ENCODE data around the gene OR6M1.

OR6M1 gene

GRCh38 chr11:123762422-123762821, 43.7 kb downstream of the OR6M1 start:
- Histone ChIP-seq H3K27me3 (ENCODE audit: control insufficient read depth in 5 of 5, insufficient read depth in 4 of 5, low read length in 5 of 5) (no peaks in the 10 kb centered on the region), H3K4me3 (ENCODE audit: low read depth in 1 of 5, low read length in 5 of 5) (no peak overlapping the region), H3K9me3 (ENCODE audit: control insufficient read depth in 5 of 5, low read length in 5 of 5) (peaks cover 10 to 14% (median 11%) of the 10 kb centered on the region in 5 donors), H3K4me1 (ENCODE audit: control insufficient read depth in 5 of 5, insufficient read depth in 5 of 5, low read length in 5 of 5) (no peaks in the 10 kb centered on the region), H3K36me3 (ENCODE audit: control insufficient read depth in 5 of 5, insufficient read depth in 5 of 5, low read length in 5 of 5) (no peaks in the 10 kb centered on the region), H3K27ac (ENCODE audit: low read depth, low read length) (no peak overlapping the region), H3K9ac (ENCODE audit: low read length in 5 of 5) (no peak overlapping the region)

GRCh38 chr11:123760894-123761293, 45.3 kb downstream of the OR6M1 start:
- H3K9ac ChIP-seq (ENCODE audit: low read length in 5 of 5) = no peak overlapping the region
- no peak overlapping the region for H3K4me3 ChIP-seq (ENCODE audit: low read depth in 1 of 5, low read length in 5 of 5)
- no peaks in the 10 kb centered on the region for H3K36me3 ChIP-seq (ENCODE audit: control insufficient read depth in 5 of 5, insufficient read depth in 5 of 5, low read length in 5 of 5)
- no peak overlapping the region for H3K27ac ChIP-seq (ENCODE audit: low read depth, low read length)
- no peaks in the 10 kb centered on the region for H3K4me1 ChIP-seq (ENCODE audit: control insufficient read depth in 5 of 5, insufficient read depth in 5 of 5, low read length in 5 of 5)
- peaks cover 10 to 14% (median 11%) of the 10 kb centered on the region in 5 donors for H3K9me3 ChIP-seq (ENCODE audit: control insufficient read depth in 5 of 5, low read length in 5 of 5)
- H3K27me3 ChIP-seq (ENCODE audit: control insufficient read depth in 5 of 5, insufficient read depth in 4 of 5, low read length in 5 of 5) = no peaks in the 10 kb centered on the region

- H3K9me3 ChIP-seq (ENCODE audit: control insufficient read depth in 5 of 5, low read length in 5 of 5) = peaks cover 8 to 14% (median 10%) of the 10 kb centered on the region in 5 donors
- no peak overlapping the region for H3K27ac ChIP-seq (ENCODE audit: low read depth, low read length)
- no peak overlapping the region for H3K9ac ChIP-seq (ENCODE audit: low read length in 5 of 5)
- H3K36me3 ChIP-seq (ENCODE audit: control insufficient read depth in 5 of 5, insufficient read depth in 5 of 5, low read length in 5 of 5) = no peaks in the 10 kb centered on the region
- H3K27me3 ChIP-seq (ENCODE audit: control insufficient read depth in 5 of 5, insufficient read depth in 4 of 5, low read length in 5 of 5) = no peaks in the 10 kb centered on the region
- no peak overlapping the region for H3K4me3 ChIP-seq (ENCODE audit: low read depth in 1 of 5, low read length in 5 of 5)
- H3K4me1 ChIP-seq (ENCODE audit: control insufficient read depth in 5 of 5, insufficient read depth in 5 of 5, low read length in 5 of 5) = no peaks in the 10 kb centered on the region
These were observed 48.2 kb downstream of the OR6M1 start for GRCh38 chr11:123757976-123758375.

- Histone ChIP-seq H3K9me3 (ENCODE audit: control insufficient read depth in 5 of 5, low read length in 5 of 5) (no peaks in the 10 kb centered on the region), H3K4me3 (ENCODE audit: low read depth in 1 of 5, low read length in 5 of 5) (no peak overlapping the region), H3K27me3 (ENCODE audit: control insufficient read depth in 5 of 5, insufficient read depth in 4 of 5, low read length in 5 of 5) (no peaks in the 10 kb centered on the region), H3K36me3 (ENCODE audit: control insufficient read depth in 5 of 5, insufficient read depth in 5 of 5, low read length in 5 of 5) (no peaks in the 10 kb centered on the region), H3K4me1 (ENCODE audit: control insufficient read depth in 5 of 5, insufficient read depth in 5 of 5, low read length in 5 of 5) (no peaks in the 10 kb centered on the region), H3K9ac (ENCODE audit: low read length in 5 of 5) (no peak overlapping the region), H3K27ac (ENCODE audit: low read depth, low read length) (no peak overlapping the region)
These were observed 50.3 kb downstream of the OR6M1 start for GRCh38 chr11:123755813-123756212.

Data from subcutaneous abdominal adipose tissue (tissue), 5 donors.